ENCODE data around the gene RDH13. TPM values are rescaled to one million over a fixed set of nuclear protein-coding genes. Genes with fewer than 3 reads are reported as not detected.
"Not testable (repeated sequence)": the region's sequence is repeated elsewhere in the genome, so short reads cannot be mapped to it uniquely, and the experiment has no call there.

RDH13 gene
- total RNA-seq, 4 donors from 2014 or later, result 6.3 to 25.7 (median 12.7) TPM

- no peak overlapping the region for H3K4me3 ChIP-seq
- no peak overlapping the region for H3K27ac ChIP-seq
- 83 to 85% methylated on average over 22 of the region's 22 CpGs for WGBS, 2 donors
- no peaks in the 10 kb centered on the region for H3K27me3 ChIP-seq
- H3K36me3 ChIP-seq, result peaks cover 0 to 4% (median 0%) of the 10 kb centered on the region in 3 donors
- no peaks in the 10 kb centered on the region for H3K4me1 ChIP-seq
- DNase-seq (ENCODE audit: low spot score in 2 of 2), result no peak
- peaks cover 0 to 4% (median 0%) of the 10 kb centered on the region in 4 donors for H3K9me3 ChIP-seq
- TF ChIP-seq, protein P1, sequence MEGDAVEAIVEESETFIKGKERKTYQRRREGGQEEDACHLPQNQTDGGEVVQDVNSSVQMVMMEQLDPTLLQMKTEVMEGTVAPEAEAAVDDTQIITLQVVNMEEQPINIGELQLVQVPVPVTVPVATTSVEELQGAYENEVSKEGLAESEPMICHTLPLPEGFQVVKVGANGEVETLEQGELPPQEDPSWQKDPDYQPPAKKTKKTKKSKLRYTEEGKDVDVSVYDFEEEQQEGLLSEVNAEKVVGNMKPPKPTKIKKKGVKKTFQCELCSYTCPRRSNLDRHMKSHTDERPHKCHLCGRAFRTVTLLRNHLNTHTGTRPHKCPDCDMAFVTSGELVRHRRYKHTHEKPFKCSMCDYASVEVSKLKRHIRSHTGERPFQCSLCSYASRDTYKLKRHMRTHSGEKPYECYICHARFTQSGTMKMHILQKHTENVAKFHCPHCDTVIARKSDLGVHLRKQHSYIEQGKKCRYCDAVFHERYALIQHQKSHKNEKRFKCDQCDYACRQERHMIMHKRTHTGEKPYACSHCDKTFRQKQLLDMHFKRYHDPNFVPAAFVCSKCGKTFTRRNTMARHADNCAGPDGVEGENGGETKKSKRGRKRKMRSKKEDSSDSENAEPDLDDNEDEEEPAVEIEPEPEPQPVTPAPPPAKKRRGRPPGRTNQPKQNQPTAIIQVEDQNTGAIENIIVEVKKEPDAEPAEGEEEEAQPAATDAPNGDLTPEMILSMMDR (IDR thresholded peaks at IDR 0.05), result no peak
- TF ChIP-seq EP300 (IDR thresholded peaks at IDR 0.05) (no peak), POLR2A (IDR thresholded peaks at IDR 0.05) (no peak)
These were observed 48.2 kb downstream of the RDH13 start for GRCh38 chr19:55014714-55015113.

- Histone ChIP-seq H3K27ac (no peak overlapping the region), H3K4me1 (no peaks in the 10 kb centered on the region), H3K9me3 (peaks cover 0 to 4% (median 0%) of the 10 kb centered on the region in 4 donors), H3K36me3 (peaks cover 0 to 4% (median 0%) of the 10 kb centered on the region in 3 donors), H3K4me3 (no peak overlapping the region), H3K27me3 (no peaks in the 10 kb centered on the region)
- TF ChIP-seq POLR2A (IDR thresholded peaks at IDR 0.05) (no peak), EP300 (IDR thresholded peaks at IDR 0.05) (no peak)
- TF ChIP-seq, protein P1 (IDR thresholded peaks at IDR 0.05), result no peak
- WGBS, 2 donors, result 73 to 78% methylated on average over 5 of the region's 5 CpGs
- no peak for DNase-seq (ENCODE audit: low spot score in 2 of 2)
These were observed 49.4 kb downstream of the RDH13 start for GRCh38 chr19:55013596-55013995.

DNA sequence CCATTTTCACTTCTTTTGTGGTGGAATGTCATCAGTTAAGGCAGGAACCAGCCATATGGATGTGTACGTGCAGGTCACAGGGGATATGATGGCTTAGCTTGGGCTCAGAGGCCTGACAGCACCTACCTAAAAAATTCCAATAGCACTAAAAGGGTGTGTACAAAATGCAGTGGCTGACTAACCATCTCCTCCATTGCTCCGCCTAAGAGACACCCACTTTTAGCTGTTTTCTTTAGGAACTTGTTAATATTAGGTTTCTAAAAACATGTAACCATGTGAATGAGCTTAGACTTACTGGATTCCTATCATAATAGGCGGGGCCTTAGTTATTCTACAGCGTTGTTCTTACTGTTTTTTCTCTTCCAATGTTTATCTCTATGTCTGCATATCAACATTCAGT is 50.6 kb downstream of the RDH13 start:
- Histone ChIP-seq H3K27ac (no peak overlapping the region), H3K4me3 (no peak overlapping the region), H3K4me1 (no peaks in the 10 kb centered on the region), H3K27me3 (no peaks in the 10 kb centered on the region), H3K36me3 (peaks cover 0 to 4% (median 0%) of the 10 kb centered on the region in 3 donors), H3K9me3 (no peaks in the 10 kb centered on the region)
- 80% methylated on average over 4 of the region's 4 CpGs for WGBS, 2 donors
- no peak for DNase-seq (ENCODE audit: low spot score in 2 of 2)
- TF ChIP-seq, protein P1 (IDR thresholded peaks at IDR 0.05), result no peak
- TF ChIP-seq EP300 (IDR thresholded peaks at IDR 0.05), result no peak
- no peak for TF ChIP-seq POLR2A (IDR thresholded peaks at IDR 0.05)

- not testable (repeated sequence) for H3K4me1 ChIP-seq; H3K4me3 ChIP-seq; H3K27ac ChIP-seq; H3K27me3 ChIP-seq; H3K36me3 ChIP-seq; H3K9me3 ChIP-seq; DNase-seq (ENCODE audit: low spot score in 2 of 2)
- WGBS, 2 donors, result 78 to 82% methylated on average over 7 of the region's 7 CpGs
These were observed 52.4 kb downstream of the RDH13 start for GRCh38 chr19:55010561-55010960.

- H3K27ac ChIP-seq; H3K4me3 ChIP-seq; H3K4me1 ChIP-seq; H3K36me3 ChIP-seq; DNase-seq (ENCODE audit: low spot score in 2 of 2); H3K27me3 ChIP-seq: not testable (repeated sequence)
- H3K9me3 ChIP-seq, result peaks cover 0 to 22% (median 0%) of the 10 kb centered on the region in 4 donors
- WGBS, 2 donors, result 69 to 83% methylated on average over 7 of the region's 7 CpGs
These were observed 54.2 kb downstream of the RDH13 start for GRCh38 chr19:55008781-55009180.

- WGBS, 2 donors, result 71% methylated on average over 5 of the region's 5 CpGs
- not testable (repeated sequence) for H3K27ac ChIP-seq; H3K4me1 ChIP-seq; H3K4me3 ChIP-seq; H3K36me3 ChIP-seq; DNase-seq (ENCODE audit: low spot score in 2 of 2); H3K27me3 ChIP-seq
- H3K9me3 ChIP-seq, result peaks cover 0 to 22% (median 0%) of the 10 kb centered on the region in 4 donors
These were observed 54.8 kb downstream of the RDH13 start for GRCh38 chr19:55008189-55008588.

DNA sequence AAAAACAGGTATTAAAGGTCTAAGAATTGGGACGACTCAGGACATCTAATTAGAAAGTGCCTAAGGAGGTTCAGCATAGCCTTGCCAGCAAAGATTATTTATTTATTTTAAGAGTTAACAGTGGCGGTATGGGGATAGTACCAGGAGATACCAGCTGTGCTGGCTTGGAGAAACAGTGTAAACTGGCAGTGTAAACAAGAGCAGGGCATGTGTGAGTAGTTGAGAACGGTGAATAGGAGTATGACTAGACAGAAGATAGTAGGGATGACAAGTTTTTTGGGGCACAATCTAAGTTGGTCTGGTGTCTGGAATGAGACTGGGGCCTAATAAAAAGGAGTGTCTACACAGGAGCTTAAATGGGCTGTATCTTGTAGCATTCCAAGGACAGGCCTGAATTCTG is 55.4 kb downstream of the RDH13 start:
- H3K9me3 ChIP-seq, result peaks cover 0 to 22% (median 0%) of the 10 kb centered on the region in 4 donors
- H3K4me3 ChIP-seq; H3K36me3 ChIP-seq; H3K27ac ChIP-seq; DNase-seq (ENCODE audit: low spot score in 2 of 2); H3K4me1 ChIP-seq; H3K27me3 ChIP-seq: not testable (repeated sequence)
- 73 to 80% methylated on average over 3 of the region's 3 CpGs for WGBS, 2 donors

DNA sequence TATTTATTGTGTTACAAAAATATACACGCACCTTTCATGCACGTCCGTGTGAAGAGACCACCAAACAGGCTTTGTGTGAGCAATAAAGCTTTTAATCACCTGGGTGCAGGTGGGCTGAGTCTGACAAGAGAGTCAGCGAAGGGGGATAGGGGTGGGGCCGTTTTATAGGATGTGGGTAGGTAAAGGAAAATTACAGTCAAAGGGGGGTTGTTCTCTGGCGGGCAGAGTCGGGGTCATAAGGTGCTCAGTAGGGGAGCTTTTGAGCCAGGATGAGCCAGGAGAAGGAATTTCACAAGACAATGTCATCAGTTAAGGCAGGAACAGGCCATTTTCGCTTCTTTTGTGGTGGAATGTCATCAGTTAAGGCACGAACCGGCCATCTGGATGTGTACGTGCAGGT is 56.2 kb downstream of the RDH13 start:
- not testable (repeated sequence) for H3K27ac ChIP-seq; DNase-seq (ENCODE audit: low spot score in 2 of 2); H3K36me3 ChIP-seq; H3K27me3 ChIP-seq; H3K4me1 ChIP-seq
- 56 to 66% methylated on average over 11 of the region's 11 CpGs for WGBS, 2 donors
- Histone ChIP-seq H3K9me3 (peaks cover 0 to 22% (median 0%) of the 10 kb centered on the region in 4 donors), H3K4me3 (peak overlapping the region in 1 of 4 donors; percentile 47)
